Stimulated activated CD4-positive, alpha-beta T cell treated with anti-CD3 and anti-CD28 coated beads, Interleukin-12 subunit alpha, Interleukin-12 subunit beta, amount 100 ng/mL, for 48 hours (primary cell): ENCODE results near the gene KAT6B.
"Not testable (repeated sequence)": the region's sequence is repeated elsewhere in the genome, so short reads cannot be mapped to it uniquely, and the experiment has no call there.

ENCODE experiments used
- DNase-seq, 3 donors: peaks; one replicate each; pipeline ENCODE4 v3.0.0-alpha.2; 2020; ENCODE audit warnings: low read depth in 2 of 3, low spot score in 1 of 3

KAT6B gene

DNA sequence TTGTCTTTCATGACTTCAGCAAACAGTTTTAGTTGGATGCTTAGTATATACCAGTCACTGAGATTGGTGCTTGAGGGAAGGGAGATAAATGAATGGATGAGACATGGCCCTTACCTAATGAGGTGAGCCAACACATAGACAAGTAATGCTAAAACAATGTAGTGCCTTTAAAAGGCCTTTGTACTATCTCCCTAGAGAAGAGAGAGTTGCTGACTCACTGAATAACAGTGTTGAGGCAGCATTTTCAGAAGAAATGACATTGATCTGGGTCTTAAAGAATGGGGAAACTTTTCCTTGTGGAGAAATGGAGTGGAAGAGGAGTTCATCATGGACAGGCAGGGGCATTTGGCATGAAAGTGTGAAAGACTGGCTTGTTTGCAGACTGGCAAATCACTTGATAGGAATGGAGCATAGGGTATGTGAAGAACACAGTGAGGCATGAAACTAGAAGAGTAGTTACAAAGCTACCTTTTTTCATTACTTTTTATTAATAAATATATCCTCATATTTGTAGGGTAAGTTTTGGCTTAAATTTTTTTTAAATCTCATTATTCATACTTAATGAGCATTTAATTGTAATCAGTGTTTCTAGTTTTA is 91.2 kb downstream of the KAT6B start:
- DNase-seq, result no peak

GRCh38 chr10:74919671-74920070 is 93.3 kb downstream of the KAT6B start:
- DNase-seq, result no peak

- not testable (repeated sequence) for DNase-seq
These were observed 94.7 kb downstream of the KAT6B start for GRCh38 chr10:74921070-74921469.

DNA sequence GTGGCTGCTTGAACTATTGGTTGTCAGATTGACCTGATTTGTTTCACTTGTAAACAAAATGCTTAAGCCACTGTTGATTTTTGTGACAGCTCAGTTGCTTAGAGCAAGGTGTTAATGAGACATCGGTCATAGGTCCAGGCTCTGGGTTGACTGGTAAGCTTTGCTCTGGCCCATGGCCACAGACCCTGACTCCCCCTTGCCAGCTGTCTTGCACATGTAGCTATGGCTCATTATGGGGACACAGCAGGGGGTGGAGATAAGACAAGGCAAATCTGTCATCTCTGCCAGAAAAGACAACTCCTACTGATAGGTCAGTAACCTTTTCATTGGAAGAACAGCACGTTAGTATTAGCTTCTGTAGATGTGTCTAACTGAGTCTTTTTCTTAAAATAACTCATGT is 95.3 kb downstream of the KAT6B start:
- no peak for DNase-seq

- DNase-seq, result no peak
These were observed 96.5 kb downstream of the KAT6B start for GRCh38 chr10:74922921-74923320.

DNA sequence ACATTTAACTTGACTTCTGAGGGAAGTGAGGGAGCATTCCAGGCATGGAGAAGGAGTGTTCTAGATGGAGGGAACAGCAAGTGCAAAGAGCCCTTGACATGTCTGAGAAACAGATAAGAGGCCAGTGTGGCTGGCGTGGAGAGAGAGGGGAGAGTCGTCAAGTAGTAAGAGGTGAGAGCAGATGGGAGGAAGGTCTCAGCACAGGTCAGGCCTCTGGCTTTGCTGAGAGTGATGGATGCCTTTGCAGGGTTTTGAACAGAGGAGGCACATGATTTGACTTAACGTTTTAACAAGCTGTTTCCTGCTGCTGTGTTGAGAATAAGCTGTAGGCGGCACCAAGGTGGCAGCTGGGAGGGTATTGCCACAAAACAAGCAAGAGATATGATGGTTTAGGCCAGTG is 97.2 kb downstream of the KAT6B start:
- DNase-seq, result no peak

DNA sequence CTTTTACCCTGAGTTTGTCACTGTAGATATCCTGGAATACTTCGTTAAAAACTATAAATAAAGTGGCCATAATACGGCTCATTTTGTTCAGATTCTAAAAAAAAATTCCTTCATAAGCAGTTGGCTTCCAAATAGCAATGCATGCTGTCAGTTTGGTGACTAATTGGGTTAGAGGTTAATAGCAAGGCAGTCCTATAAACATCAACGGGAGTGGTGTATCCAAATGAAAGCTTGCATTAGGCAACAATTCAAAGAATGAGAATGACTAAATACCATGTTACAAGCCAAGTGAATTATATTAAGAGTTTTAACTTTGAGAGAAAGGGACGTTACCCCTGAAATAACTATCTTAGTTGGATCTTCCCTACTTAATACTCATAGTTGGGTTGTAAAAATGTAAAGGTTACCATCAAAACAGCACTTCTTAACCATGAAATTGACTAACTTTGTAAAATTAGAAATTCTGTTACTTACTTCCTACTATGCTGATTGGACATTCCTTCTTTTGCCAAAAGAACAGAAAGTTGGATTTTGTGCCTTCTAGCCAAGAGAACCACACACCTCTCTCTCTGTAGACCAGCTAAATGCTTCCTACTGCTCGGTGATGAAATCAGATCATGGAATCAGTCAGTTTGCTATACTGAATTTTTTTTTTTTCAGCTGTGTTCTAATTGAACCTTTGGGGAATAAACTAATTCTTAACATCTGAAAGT is 98.0 kb downstream of the KAT6B start:
- DNase-seq, result no peak

DNA sequence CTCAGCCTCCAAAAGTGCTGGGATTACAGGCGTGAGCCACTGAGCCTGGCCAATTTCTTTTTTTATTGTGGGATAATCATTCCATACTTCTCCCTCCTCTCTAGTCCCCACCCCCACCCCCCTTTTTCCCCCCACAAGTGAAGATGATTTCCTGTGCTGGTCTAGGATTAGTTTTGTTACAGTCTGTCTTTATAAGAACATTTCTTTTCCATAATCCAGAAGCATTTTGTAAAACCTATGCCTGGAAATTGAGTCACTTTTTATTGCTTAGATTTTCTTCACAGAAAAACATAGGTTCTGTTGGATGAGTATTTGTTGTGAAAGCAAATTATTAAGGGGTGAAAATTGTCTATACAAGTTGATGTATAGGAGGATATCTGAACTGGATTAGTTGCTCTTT is 98.9 kb downstream of the KAT6B start:
- no peak for DNase-seq

GRCh38 chr10:74925708-74926107 is 99.3 kb downstream of the KAT6B start:
- DNase-seq, result no peak

GRCh38 chr10:74926791-74927585 is 100.6 kb downstream of the KAT6B start:
- DNase-seq, result no peak

DNA sequence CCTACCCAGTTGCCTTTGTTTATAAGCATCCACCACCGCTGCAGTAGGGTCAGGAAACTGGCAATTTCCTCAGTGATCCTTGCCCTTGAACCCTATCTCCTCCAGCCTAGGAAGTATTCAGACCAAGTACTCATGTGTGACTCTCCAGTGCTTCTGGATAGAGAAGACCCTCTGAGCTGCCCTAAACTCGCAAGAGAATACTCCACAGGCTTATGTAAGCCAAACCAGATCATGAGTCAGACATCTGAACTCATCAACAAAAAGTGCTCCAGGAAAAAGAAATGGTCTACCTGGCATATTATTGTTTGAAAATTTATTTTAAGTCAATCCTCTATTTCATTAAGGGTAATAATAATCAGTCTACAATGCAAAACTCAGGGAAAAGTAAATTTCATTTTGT is 101.3 kb downstream of the KAT6B start:
- DNase-seq, result no peak

- DNase-seq, result no peak
These were observed 102.4 kb downstream of the KAT6B start for GRCh38 chr10:74928742-74929191.

DNA sequence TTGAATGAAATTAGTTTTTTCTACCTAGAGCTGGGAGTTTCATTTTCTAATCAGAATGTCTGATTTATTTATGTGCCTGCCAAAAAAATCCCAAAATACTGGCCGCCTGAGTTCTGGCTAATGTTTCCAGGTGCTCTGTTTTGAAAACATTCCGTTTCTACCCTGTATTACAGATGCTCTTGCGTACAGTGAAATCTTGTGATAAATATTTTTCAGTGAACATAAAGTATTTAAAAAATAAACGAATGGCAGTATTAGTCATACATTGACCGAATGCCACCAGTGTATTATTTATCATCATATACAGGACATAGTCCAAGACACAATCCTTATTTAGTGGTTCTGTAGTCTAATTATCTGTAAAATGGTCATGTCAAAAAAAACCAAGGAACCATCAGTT is 102.8 kb downstream of the KAT6B start:
- DNase-seq, result no peak

DNA sequence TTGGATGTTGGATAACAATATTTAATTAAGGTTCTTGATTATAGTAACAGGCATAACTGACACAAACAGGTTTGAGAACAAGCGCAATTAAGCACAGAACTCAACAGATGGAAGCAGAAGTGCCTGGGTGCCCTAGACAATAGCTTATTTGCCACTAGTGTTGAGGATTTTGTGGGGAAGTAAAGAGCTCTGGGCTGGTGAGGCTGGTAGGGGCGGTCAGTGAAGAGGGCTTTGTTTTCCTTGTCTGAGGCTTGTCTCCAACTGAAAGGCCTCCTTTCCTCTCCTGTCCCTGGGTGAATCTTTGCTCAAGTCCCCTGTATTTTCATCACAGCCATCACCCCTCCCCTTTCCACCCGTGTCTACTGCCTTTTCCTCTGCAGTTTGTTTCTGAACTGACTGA is 104.6 kb downstream of the KAT6B start:
- no peak for DNase-seq

- no peak for DNase-seq
These were observed 106.2 kb downstream of the KAT6B start for GRCh38 chr10:74932648-74933047.

GRCh38 chr10:74934100-74934812 is 107.9 kb downstream of the KAT6B start:
- DNase-seq, result no peak

DNA sequence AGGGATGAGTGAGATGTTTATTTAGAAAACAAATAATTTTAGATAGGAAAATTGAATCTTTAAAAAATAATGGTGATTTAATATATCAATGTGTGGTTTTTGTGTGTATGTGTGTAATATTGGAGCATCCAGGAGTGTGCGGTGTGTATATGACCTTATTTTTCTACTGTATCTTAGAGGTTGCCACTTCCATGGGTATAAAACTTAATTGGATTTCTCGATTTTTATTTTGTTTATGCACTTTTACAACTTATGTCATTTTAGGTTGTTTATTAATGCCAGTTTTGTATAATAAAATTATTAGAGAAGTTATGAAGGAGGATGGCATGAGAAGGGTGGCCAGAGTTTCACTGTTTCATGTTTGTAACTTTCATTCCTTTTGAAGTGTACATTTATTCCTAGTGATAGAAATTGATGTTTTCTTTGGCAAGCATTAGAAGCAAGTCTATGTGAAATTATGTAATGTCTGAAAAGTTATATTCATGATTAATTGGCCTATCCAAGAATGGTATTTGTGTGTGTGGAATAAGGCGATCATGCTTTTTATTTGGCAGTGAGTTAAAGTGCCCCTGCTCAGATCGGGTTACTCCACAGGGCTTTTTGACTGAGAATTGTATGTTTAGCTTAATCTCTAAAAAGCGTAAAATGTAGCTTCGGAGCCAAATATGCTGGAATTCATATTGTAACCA is 110.3 kb downstream of the KAT6B start:
- no peak for DNase-seq

GRCh38 chr10:74937266-74937856 is 111.0 kb downstream of the KAT6B start:
- no peak for DNase-seq

- DNase-seq, result no peak
These were observed 117.8 kb downstream of the KAT6B start for GRCh38 chr10:74944205-74944604.

DNA sequence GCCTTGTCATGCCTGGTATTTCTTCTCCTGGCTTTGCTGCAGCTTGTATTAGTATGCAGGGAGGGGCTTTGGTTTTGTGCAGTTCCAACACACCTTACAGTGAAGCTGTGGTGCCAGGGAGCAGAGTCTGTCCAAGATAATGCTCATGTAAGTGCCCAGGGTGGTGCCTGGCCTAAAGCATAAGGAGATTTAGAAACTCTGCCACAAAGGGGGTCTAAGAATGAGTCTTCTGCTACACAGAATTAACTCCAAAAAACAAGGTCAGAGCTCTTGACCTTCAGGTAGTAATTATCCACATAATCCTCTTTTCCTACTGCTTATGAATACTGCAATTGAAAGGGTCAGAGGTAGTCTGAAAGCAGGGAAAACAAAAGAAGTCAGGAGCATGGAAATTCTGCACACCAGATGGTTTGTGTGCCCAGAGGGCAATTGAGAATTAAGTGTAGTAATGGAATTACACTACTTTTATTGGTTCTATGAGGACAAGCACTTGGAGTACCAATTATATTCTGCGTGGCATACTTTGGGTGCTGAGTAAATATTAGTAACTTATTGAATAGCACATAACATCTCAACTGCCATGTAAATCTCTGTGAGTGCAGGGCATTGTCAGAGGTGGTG is 121.5 kb downstream of the KAT6B start:
- DNase-seq, result no peak
